IMR-90 (cell line): Measurements from ENCODE around the gene CDK17. TPM values are rescaled to one million over a fixed set of nuclear protein-coding genes. Genes with fewer than 3 reads are reported as not detected.

Experiments
- ATAC-seq: fragments of 200-7000 bp; cut with Tn5 transposase; 2 replicates; pipeline ENCODE4 v1.9.1; 2020; ENCODE audit warnings: low read depth, mild to moderate bottlenecking, moderate library complexity
- BruUV-seq: library from RNA; stranded (reverse); fragments of 400-500 nt; replicated peaks from 2 replicates; lab custom pipeline; 2021; lab: Mats Ljungman, UMichigan
- CTCF ChIA-PET: fragments of 300-600 bp; formaldehyde crosslinking; extraction: SDS; loops from one replicate; lab custom pipeline; 2021; ENCODE audit warnings: antibody characterized with exemption; lab: Yijun Ruan, JAX
- POLR2A ChIA-PET: fragments of 300-600 bp; sonication (Branson Sonifier 250); formaldehyde crosslinking; loops from one replicate; lab custom pipeline; 2022; ENCODE audit warnings: antibody characterized with exemption; ENCODE audit not compliant: unreplicated experiment; lab: Charles Lee
- DNase-seq: peaks from one replicate; pipeline ENCODE4 v3.0.0; 2013
- H2AFZ ChIP-seq: replicated peaks from 2 replicates; pipeline ENCODE3; 2013; ENCODE audit warnings: low read length, mild to moderate bottlenecking; ENCODE audit not compliant: poor library complexity
- H2AK5ac ChIP-seq: 2 replicates; pipeline ENCODE4 v1.6.1; 2013; ENCODE audit warnings: low read depth, low read length, inconsistent platforms
- H2AK9ac ChIP-seq: replicated peaks from 2 replicates; pipeline ENCODE3; 2013; ENCODE audit warnings: mild to moderate bottlenecking, low read depth, low read length, moderate library complexity; ENCODE audit not compliant: poor library complexity
- H2BK120ac ChIP-seq: 2 replicates; pipeline ENCODE4 v1.6.1; 2013; ENCODE audit warnings: low read depth, low read length, inconsistent platforms
- H2BK15ac ChIP-seq: 3 replicates; pipeline ENCODE4 v1.6.1; 2013; ENCODE audit warnings: low read depth, low read length, inconsistent platforms
- H2BK20ac ChIP-seq: 2 replicates; pipeline ENCODE4 v1.6.1; 2013; ENCODE audit warnings: low read depth, mild to moderate bottlenecking, inconsistent platforms, low read length, moderate library complexity
- H2BK5ac ChIP-seq: 2 replicates; pipeline ENCODE4 v1.6.1; 2013; ENCODE audit warnings: mild to moderate bottlenecking, low read depth, low read length, inconsistent platforms; ENCODE audit not compliant: poor library complexity, severe bottlenecking
- H3K14ac ChIP-seq: replicated peaks from 2 replicates; pipeline ENCODE4 v1.6.1; 2013; ENCODE audit warnings: low read depth, low read length, inconsistent platforms
- H3K18ac ChIP-seq: 2 replicates; pipeline ENCODE4 v1.6.1; 2013; ENCODE audit warnings: low read depth, low read length, control low read depth
- H3K23ac ChIP-seq: 2 replicates; pipeline ENCODE4 v1.6.1; 2013; ENCODE audit warnings: low read depth, low read length, inconsistent platforms
- H3K27ac ChIP-seq: 2 replicates; pipeline ENCODE4 v1.5.1; 2013; ENCODE audit warnings: mild to moderate bottlenecking, control low read depth, low read length; ENCODE audit not compliant: insufficient read depth
- H3K27me3 ChIP-seq: 2 replicates; pipeline ENCODE4 v1.6.1; 2013; ENCODE audit warnings: low read length; ENCODE audit not compliant: control insufficient read depth, insufficient read depth
- H3K36me3 ChIP-seq: 2 replicates; pipeline ENCODE4 v1.6.1; 2013; ENCODE audit warnings: low read length, mixed read lengths; ENCODE audit not compliant: control insufficient read depth, insufficient read depth
- H3K4ac ChIP-seq: 2 replicates; pipeline ENCODE4 v1.6.1; 2013; ENCODE audit warnings: low read depth, low read length, inconsistent platforms
- H3K4me1 ChIP-seq: 2 replicates; pipeline ENCODE4 v1.6.1; 2013; ENCODE audit warnings: low read length, mixed read lengths; ENCODE audit not compliant: control insufficient read depth, insufficient read depth
- H3K4me2 ChIP-seq: 2 replicates; pipeline ENCODE4 v1.6.1; 2013; ENCODE audit warnings: low read depth, mild to moderate bottlenecking, control low read depth, low read length, moderate library complexity
- H3K4me3 ChIP-seq: 2 replicates; pipeline ENCODE4 v1.5.1; 2013; ENCODE audit warnings: low read depth, mild to moderate bottlenecking, control low read depth, low read length, moderate library complexity; ENCODE audit not compliant: insufficient read depth
- H3K56ac ChIP-seq: 2 replicates; pipeline ENCODE4 v1.6.1; 2013; ENCODE audit warnings: low read length, inconsistent platforms; ENCODE audit not compliant: insufficient read depth; ENCODE audit errors: extremely low read depth
- H3K79me1 ChIP-seq, 2 experiments: 2 replicates each; pipeline ENCODE4 v1.6.1; 2013; ENCODE audit warnings: low read length in 2 of 2, inconsistent platforms in 1 of 2, low read depth in 1 of 2
- H3K9ac ChIP-seq: 2 replicates; pipeline ENCODE4 v1.6.1; 2013; ENCODE audit warnings: low read depth, low read length, control low read depth
- H3K9me1 ChIP-seq: 2 replicates; pipeline ENCODE4 v1.6.1; 2013; ENCODE audit warnings: low read length, inconsistent platforms; ENCODE audit not compliant: insufficient read depth
- H3K9me3 ChIP-seq: 2 replicates; pipeline ENCODE4 v1.6.1; 2013; ENCODE audit warnings: low read length; ENCODE audit not compliant: control insufficient read depth, insufficient read depth
- H4K20me1 ChIP-seq: 2 replicates; pipeline ENCODE4 v1.6.1; 2013; ENCODE audit warnings: low read length, inconsistent platforms; ENCODE audit not compliant: insufficient read depth
- H4K5ac ChIP-seq: 2 replicates; pipeline ENCODE4 v1.6.1; 2013; ENCODE audit warnings: mild to moderate bottlenecking, low read depth, low read length, control low read depth
- H4K8ac ChIP-seq, 2 experiments: 2 replicates each; pipeline ENCODE4 v1.6.1; 2013; ENCODE audit warnings: low read depth in 2 of 2, low read length in 2 of 2, control low read depth in 1 of 2, inconsistent platforms in 1 of 2
- H4K91ac ChIP-seq: 2 replicates; pipeline ENCODE4 v1.6.1; 2013; ENCODE audit warnings: low read depth, low read length, inconsistent platforms; ENCODE audit not compliant: insufficient read depth
- BHLHE40 ChIP-seq: fragments of 150-350 bp; IDR thresholded peaks from 2 replicates; pipeline ENCODE4 v1.6.1; 2016; ENCODE audit warnings: mild to moderate bottlenecking, low read depth, low read length
- CEBPB ChIP-seq: IDR thresholded peaks from 2 replicates; pipeline ENCODE4 v1.6.1; 2012; ENCODE audit warnings: low read depth, low read length, improper control_type of control experiment
- CHD1 ChIP-seq: IDR thresholded peaks from 2 replicates; pipeline ENCODE4 v1.6.1; 2012; ENCODE audit warnings: low read depth, low read length, improper control_type of control experiment
- CTCF ChIP-seq: conservative IDR thresholded peaks from 2 replicates; pipeline ENCODE4 v1.5.1; 2012; ENCODE audit warnings: mild to moderate bottlenecking, low read depth, low read length, improper control_type of control experiment
- ELK1 ChIP-seq: fragments of 150-350 bp; IDR thresholded peaks from 2 replicates; pipeline ENCODE4 v1.6.1; 2016; ENCODE audit warnings: low read depth, mild to moderate bottlenecking, low read length, moderate library complexity, borderline replicate concordance
- FOS ChIP-seq: fragments of 150-350 bp; IDR thresholded peaks from 2 replicates; pipeline ENCODE4 v1.6.1; 2016; ENCODE audit warnings: low read depth, low read length
- MAFK ChIP-seq: IDR thresholded peaks from 2 replicates; pipeline ENCODE4 v1.6.1; 2012; ENCODE audit warnings: low read depth, low read length, improper control_type of control experiment
- MAZ ChIP-seq: IDR thresholded peaks from 2 replicates; pipeline ENCODE4 v1.6.1; 2012; ENCODE audit warnings: low read depth, mild to moderate bottlenecking, low read length, improper control_type of control experiment, moderate library complexity, borderline replicate concordance
- MXI1 ChIP-seq: IDR thresholded peaks from 2 replicates; pipeline ENCODE4 v1.6.1; 2012; ENCODE audit warnings: low read depth, mild to moderate bottlenecking, low read length, moderate library complexity, borderline replicate concordance
- NFE2L2 ChIP-seq: fragments of 150-350 bp; IDR thresholded peaks from 2 replicates; pipeline ENCODE4 v1.6.1; 2016; ENCODE audit warnings: low read depth, mild to moderate bottlenecking, low read length
- POLR2A ChIP-seq: IDR thresholded peaks from 2 replicates; pipeline ENCODE4 v1.6.1; 2012; ENCODE audit warnings: mild to moderate bottlenecking, low read depth, low read length
- RAD21 ChIP-seq: IDR thresholded peaks from 2 replicates; pipeline ENCODE4 v1.6.1; 2012; ENCODE audit warnings: low read length, improper control_type of control experiment
- RCOR1 ChIP-seq: IDR thresholded peaks from 2 replicates; pipeline ENCODE4 v1.6.1; 2012; ENCODE audit warnings: mild to moderate bottlenecking, low read length, improper control_type of control experiment; ENCODE audit not compliant: insufficient replicate concordance
- RFX5 ChIP-seq: IDR thresholded peaks from 2 replicates; pipeline ENCODE4 v1.8.0; 2012; ENCODE audit warnings: low read depth, mild to moderate bottlenecking, low read length, moderate library complexity
- SMC3 ChIP-seq: fragments of 150-350 bp; IDR thresholded peaks from 2 replicates; pipeline ENCODE4 v1.6.1; 2016; ENCODE audit warnings: low read depth, mild to moderate bottlenecking, antibody characterized with exemption, low read length, moderate library complexity
- WGBS, 2 experiments: methylation state at CpG; one replicate each; pipeline versions ENCODE4 v1.1.5 to v1.1.7; 2013; ENCODE audit warnings: missing lambda C conversion rate in 2 of 2; ENCODE audit not compliant: insufficient read length in 1 of 2; ENCODE audit errors: extremely low coverage in 2 of 2; 5-methylcytosine and 5-hydroxymethylcytosine counted together
- dilution Hi-C: fragments of 300-500 bp; cut with HindIII; formaldehyde crosslinking; loops from one replicate; pipeline ENCODE4 v1.14.3; 2018; ENCODE audit warnings: low sequenced_read_pairs; ENCODE audit not compliant: unreplicated experiment
- in situ Hi-C: fragments of 300-500 bp; cut with MboI; formaldehyde crosslinking; loops from 3 replicates; pipeline ENCODE4 v1.14.3; 2019; ENCODE audit warnings: low sequenced_read_pairs, inconsistent platforms, mixed read lengths
- intact Hi-C: fragments of 100-400 bp; cut with micrococcal nuclease; formaldehyde crosslinking; loops from 2 replicates; pipeline ENCODE4 v1.10.0; 2022
- polyA plus RNA-seq, 3 experiments: library from polyadenylated mRNA; depleted of rRNA; stranded (reverse); fragments of >200 nt; gene quantifications; 2 replicates each; pipeline ENCODE4 v1.2.3, GENCODE V29; 2012; ENCODE audit warnings: low replicate concordance in 1 of 3
- total RNA-seq: library from RNA; depleted of rRNA; stranded (reverse); fragments of >200 nt; gene quantifications from 2 replicates; pipeline ENCODE4 v1.2.3, GENCODE V29; 2012

The CDK17 gene
- total and polyA plus RNA-seq, 2 of the 4 experiments (the other 2 are of a cell fraction) = 14.5 to 50.2 TPM

- ChIA-PET POLR2A (interaction anchor here (0.6 to 1.1 kb wide), 3 partner anchors 9 to 23 kb away, joined by 3 to 14 read pairs (median 9); no protein-coding TSS in a partner anchor), CTCF (interaction anchor here (0.9 kb wide), 1 partner anchor 62 kb away, joined by 3 read pairs; no protein-coding TSS in a partner anchor)
- 0% methylated on average over 5 of the region's 6 CpGs; no CpG with 5 or more reads in 1 of the 2 experiments for WGBS, 2 experiments
- peak overlapping the region; percentile 64 for H2AFZ ChIP-seq
- no peaks in the 10 kb centered on the region for H3K27me3 ChIP-seq
- peak overlapping the region; percentile 99 for H3K27ac ChIP-seq
- in situ Hi-C loops (no loop called here), dilution Hi-C loops (no loop called here), intact Hi-C loops (loop anchor here (1.0 to 2.0 kb wide), 2 partner anchors 26 to 62 kb away; partner anchors contain the start of genes CDK17 and CFAP54)
- H4K5ac ChIP-seq = peak overlapping the region; percentile 99
- no peaks in the 10 kb centered on the region for H3K36me3 ChIP-seq
- peak overlapping the region; percentile 99 for H3K18ac ChIP-seq
- peaks cover 6 to 22% of the 10 kb centered on the region in 2 experiments for H3K79me1 ChIP-seq
- H3K9me3 ChIP-seq = no peaks in the 10 kb centered on the region
- peak overlapping the region; percentile 98 for H3K23ac ChIP-seq
- ATAC-seq (peak; percentile 88), DNase-seq (peak; percentile 100)
- peak overlapping the region; percentile 98 for H4K91ac ChIP-seq
- H3K9me1 ChIP-seq = peaks cover 5% of the 10 kb centered on the region; the same call in 1 of the 2 replicates
- H3K4me2 ChIP-seq = peak overlapping the region; percentile 82
- H3K4me1 ChIP-seq = peaks cover 22% of the 10 kb centered on the region
- H4K8ac ChIP-seq = peak overlapping the region; percentile 80 to 99
- peak overlapping the region; percentile 46 for H3K4me3 ChIP-seq
- peak overlapping the region; percentile 99 for H2BK20ac ChIP-seq
- peak overlapping the region; percentile 99 for H2BK120ac ChIP-seq
- H3K9ac ChIP-seq = peak overlapping the region; percentile 96
- peak overlapping the region; percentile 100 for H3K56ac ChIP-seq
- H2AK9ac ChIP-seq = peak overlapping the region; percentile 99
- H2AK5ac ChIP-seq = peak overlapping the region; percentile 93
- BruUV-seq = no TSS peak
- peak overlapping the region; percentile 96; the same call in 2 of the 3 replicates for H2BK15ac ChIP-seq
- H4K20me1 ChIP-seq = no peaks in the 10 kb centered on the region
- peak overlapping the region; percentile 100 for H2BK5ac ChIP-seq
- H3K4ac ChIP-seq = peak overlapping the region; percentile 99
- H3K14ac ChIP-seq = peak overlapping the region; percentile 98
- no peak; the same call in 1 of the 2 replicates for TF ChIP-seq MXI1
- peak; percentile 89 for TF ChIP-seq RCOR1
- no peak for TF ChIP-seq RFX5
- TF ChIP-seq CEBPB = peak; percentile 48; the same call in 1 of the 2 replicates
- TF ChIP-seq CTCF = no peak
- TF ChIP-seq CHD1 = no peak; the same call in 1 of the 2 replicates
- TF ChIP-seq ELK1 = no peak
- peak; percentile 99 for TF ChIP-seq FOS
- TF ChIP-seq POLR2A = peak; percentile 88
- TF ChIP-seq BHLHE40 = peak; percentile 91
- peak; percentile 96 for TF ChIP-seq MAZ
- TF ChIP-seq RAD21 = peak; percentile 39; the same call in 1 of the 2 replicates
- peak; percentile 81; the same call in 1 of the 2 replicates for TF ChIP-seq NFE2L2
- peak; percentile 45; the same call in 1 of the 2 replicates for TF ChIP-seq MAFK
- peak; percentile 41 for TF ChIP-seq SMC3
Observed at GRCh38 chr12:96427269-96427729, 27.1 kb upstream of the CDK17 start.
